H1 (cell line): Measurements from ENCODE around the gene ANKIB1. TPM values are rescaled to one million over a fixed set of nuclear protein-coding genes. Genes with fewer than 3 reads are reported as not detected.

Experiments used
- SUZ12 ChIP-seq: fragments of 200-600 bp; sonication (generic); IDR thresholded peaks from 2 replicates; pipeline ENCODE4 v1.6.1; 2012; ENCODE audit warnings: mild to moderate bottlenecking, inconsistent platforms, low read length, moderate library complexity, mixed read lengths
- polyA plus RNA-seq, 7 experiments: library from polyadenylated mRNA; depleted of rRNA in 3 of 7; stranded (reverse) in 5 of 7; unstranded in 2 of 7; fragments of >200 nt in 5 of 7; fragments of 200-250 nt in 2 of 7; gene quantifications; 1 replicate in 5 of 7; 2 replicates in 1 of 7; 4 replicates in 1 of 7; pipeline versions ENCODE4 v1.2.1 to v1.2.3, GENCODE V29; 2011 to 2013; ENCODE audit warnings: missing spikeins in 2 of 7, mixed read lengths in 2 of 7
- total RNA-seq: library from RNA; stranded (reverse); fragmentation: NEBNext Ultra II Directional; extraction: Animal tissue kit (Norgen Biotek cat#: 25700); gene quantifications from 2 replicates; pipeline ENCODE4 v1.2.1, GENCODE V29; 2021

Gene ANKIB1
- total and polyA plus RNA-seq, 2 of the 8 experiments (the other 6 are each of a cell fraction or from before 2014, with no cell fraction given): 19.2 to 43.0 TPM

DNA sequence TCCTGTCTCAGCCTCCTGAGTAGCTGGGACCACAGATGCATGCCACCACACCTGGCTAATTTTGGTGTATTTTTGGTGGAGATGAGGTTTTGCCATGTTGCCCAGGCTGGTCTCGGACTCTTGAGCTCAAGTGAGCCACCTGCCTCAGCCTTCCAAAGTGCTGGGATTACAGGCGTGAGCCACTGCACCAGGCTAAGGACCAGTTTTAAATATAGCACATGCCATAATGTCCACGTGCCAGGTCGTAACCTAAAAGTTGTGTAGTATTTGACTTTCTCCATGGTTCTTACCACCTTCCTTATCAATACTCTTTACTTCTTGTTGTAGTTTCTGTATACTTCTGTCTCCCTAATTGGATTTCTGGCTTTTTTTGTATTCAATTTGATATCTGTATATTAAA, 13.3 kb downstream of the ANKIB1 start (continued):
- no peak for TF ChIP-seq SUZ12
- TF ChIP-seq, all 59 proteins: peak for 0
